ENCODE measurements around the gene PAGR1.
"Not testable (repeated sequence)": the region's sequence is repeated elsewhere in the genome, so short reads cannot be mapped to it uniquely, and the experiment has no call there.

Gene PAGR1

DNA sequence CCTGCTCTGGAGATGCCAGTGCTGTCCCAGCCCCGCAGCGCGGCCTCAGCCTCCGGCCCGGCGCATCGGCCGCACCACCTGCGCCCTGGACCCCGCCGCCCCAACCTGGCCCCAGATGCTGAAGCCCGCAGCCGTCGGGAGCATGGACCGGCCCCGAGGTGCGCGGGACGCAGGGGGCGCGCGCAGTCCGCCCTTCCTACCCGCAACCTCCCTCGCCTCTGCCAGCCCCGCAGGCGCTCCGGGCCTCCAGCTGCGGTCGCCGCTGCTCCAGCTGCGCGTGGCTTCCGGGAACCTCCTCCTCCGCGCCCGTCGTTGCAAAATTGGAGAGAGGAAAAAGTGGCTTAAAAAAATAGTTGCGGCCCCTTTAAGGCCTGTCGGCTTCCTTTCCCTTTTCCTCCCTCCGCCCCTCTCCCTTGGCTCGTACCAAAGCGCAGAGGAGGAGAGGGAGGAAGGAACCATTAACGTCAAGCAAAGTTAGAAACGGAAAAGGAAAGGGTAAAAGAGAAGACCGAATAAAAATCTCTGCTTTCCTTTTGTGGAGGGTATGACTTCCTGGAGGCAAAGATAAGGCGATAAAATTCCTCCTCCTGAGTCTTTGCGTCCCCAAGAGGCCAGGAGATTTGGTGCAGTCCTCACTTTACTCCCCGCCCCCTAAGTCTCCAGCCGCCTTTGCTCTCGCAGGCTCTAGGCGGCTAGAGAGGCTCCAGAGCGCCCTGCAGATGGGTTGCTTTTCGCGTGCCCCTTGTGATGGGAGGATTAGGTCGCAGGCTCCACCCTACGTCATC, 47.1 kb downstream of the PAGR1 start, which contains the start of gene CDIPT:
CDIPT (minus strand) TSS at position 343 of the 785 bp plus-strand sequence. CDS start 369 bp downstream, outside the sequence.
- peak; percentile 98 for DNase-seq (ENCODE audit: low read depth)
- Histone ChIP-seq H3K9ac (ENCODE audit: low read length) (peak within 1 kb of the TSS; percentile 98), H3K36me3 (ENCODE audit: control insufficient read depth, insufficient read depth, low read length, severe bottlenecking) (peaks cover 25% of the 10 kb centered on the region), H3K27me3 (replicated peaks; ENCODE audit: control insufficient read depth, insufficient read depth, low read length) (peaks cover 6% of the 10 kb centered on the region), H3K4me1 (ENCODE audit: control insufficient read depth, insufficient read depth, low read length) (peaks cover 20% of the 10 kb centered on the region), H3K4me3 (ENCODE audit: low read length) (peak within 1 kb of the TSS; percentile 99), H3K9me3 (ENCODE audit: control insufficient read depth, low read length) (no peaks in the 10 kb centered on the region)

DNA sequence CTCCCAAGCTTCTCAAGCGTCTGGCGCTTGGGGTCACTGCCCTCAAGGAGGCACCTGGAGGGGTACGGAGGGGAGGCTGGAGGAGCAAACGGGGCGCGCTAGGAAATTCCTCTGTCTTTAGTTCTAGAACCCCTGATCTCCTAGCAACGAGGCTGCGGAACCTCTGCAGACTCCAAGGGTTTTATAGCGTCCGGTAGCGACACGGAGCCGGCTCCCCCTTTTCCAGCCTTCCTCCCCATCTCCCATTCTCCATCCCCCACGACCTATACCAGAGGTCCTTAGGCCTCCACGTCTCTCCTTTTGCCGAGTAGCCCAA, 47.7 kb downstream of the PAGR1 start:
- H3K27me3 ChIP-seq (replicated peaks; ENCODE audit: control insufficient read depth, insufficient read depth, low read length) = peaks cover 6% of the 10 kb centered on the region
- peaks cover 14% of the 10 kb centered on the region for H3K4me1 ChIP-seq (ENCODE audit: control insufficient read depth, insufficient read depth, low read length)
- no peak for DNase-seq (ENCODE audit: low read depth)
- H3K4me3 ChIP-seq (ENCODE audit: low read length) = peak overlapping the region; percentile 62
- H3K36me3 ChIP-seq (ENCODE audit: control insufficient read depth, insufficient read depth, low read length, severe bottlenecking) = peaks cover 21% of the 10 kb centered on the region
- H3K9me3 ChIP-seq (ENCODE audit: control insufficient read depth, low read length) = no peaks in the 10 kb centered on the region
- H3K9ac ChIP-seq (ENCODE audit: low read length) = no peak overlapping the region

DNA sequence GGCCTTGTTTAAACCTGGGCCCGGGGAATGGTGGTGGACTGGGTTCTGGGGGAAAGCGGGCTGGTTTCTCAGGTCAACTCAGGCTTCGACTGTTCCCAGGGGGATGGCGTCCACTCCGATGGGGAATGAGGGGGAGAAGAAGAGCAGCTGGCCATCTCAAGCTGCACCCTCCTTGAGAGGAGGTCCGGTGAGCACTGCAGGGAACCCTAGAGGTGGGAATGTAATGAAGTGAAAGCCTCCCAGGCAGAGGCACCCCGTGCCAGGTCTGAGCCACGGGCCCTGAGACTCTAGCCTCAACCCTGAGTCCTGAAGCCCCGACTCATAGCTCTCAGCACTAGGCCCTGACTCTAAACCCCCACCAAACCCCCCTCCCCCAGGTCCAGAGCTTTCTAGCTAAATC, 48.3 kb downstream of the PAGR1 start:
- Histone ChIP-seq H3K27me3 (replicated peaks; ENCODE audit: control insufficient read depth, insufficient read depth, low read length) (peaks cover 6% of the 10 kb centered on the region), H3K9ac (ENCODE audit: low read length) (no peak overlapping the region), H3K4me1 (ENCODE audit: control insufficient read depth, insufficient read depth, low read length) (peaks cover 14% of the 10 kb centered on the region), H3K36me3 (ENCODE audit: control insufficient read depth, insufficient read depth, low read length, severe bottlenecking) (peaks cover 16% of the 10 kb centered on the region), H3K9me3 (ENCODE audit: control insufficient read depth, low read length) (no peaks in the 10 kb centered on the region), H3K4me3 (ENCODE audit: low read length) (no peak overlapping the region)
- no peak for DNase-seq (ENCODE audit: low read depth)

DNA sequence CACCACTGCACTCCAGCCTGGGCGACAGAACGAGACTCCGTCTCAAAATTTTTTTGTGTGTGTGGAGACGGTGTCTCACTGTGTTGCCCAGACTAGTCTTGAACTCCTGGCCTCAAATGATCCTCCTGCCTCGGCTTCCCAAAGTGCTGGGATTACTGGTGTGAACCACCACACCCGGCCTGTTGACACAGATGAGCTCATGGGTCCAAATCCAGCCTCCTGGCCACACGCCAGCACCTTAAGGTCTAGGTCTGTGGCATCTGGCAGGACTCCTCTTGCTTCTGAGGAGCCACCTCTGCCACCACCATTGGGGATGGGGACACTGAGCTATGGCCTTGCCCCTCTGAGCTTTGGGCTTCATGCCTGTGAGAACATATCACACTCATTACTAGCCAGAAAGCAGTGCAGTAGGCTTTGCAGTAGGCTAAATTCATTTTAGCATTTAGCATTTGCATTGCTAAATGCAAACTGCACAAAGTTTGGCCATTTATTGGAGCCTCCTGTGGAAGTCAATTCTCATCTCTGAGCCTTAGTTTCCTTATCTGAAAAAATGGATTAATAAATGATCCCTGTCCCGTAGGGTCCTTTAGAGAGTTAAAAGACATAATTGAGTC, 52.6 kb downstream of the PAGR1 start:
- no peak overlapping the region for H3K4me3 ChIP-seq (ENCODE audit: low read length)
- no peaks in the 10 kb centered on the region for H3K9me3 ChIP-seq (ENCODE audit: control insufficient read depth, low read length)
- H3K27me3 ChIP-seq (replicated peaks; ENCODE audit: control insufficient read depth, insufficient read depth, low read length) = peaks cover 6% of the 10 kb centered on the region
- H3K36me3 ChIP-seq (ENCODE audit: control insufficient read depth, insufficient read depth, low read length, severe bottlenecking) = no peaks in the 10 kb centered on the region
- no peak for DNase-seq (ENCODE audit: low read depth)
- no peaks in the 10 kb centered on the region for H3K4me1 ChIP-seq (ENCODE audit: control insufficient read depth, insufficient read depth, low read length)
- no peak overlapping the region for H3K9ac ChIP-seq (ENCODE audit: low read length)

DNA sequence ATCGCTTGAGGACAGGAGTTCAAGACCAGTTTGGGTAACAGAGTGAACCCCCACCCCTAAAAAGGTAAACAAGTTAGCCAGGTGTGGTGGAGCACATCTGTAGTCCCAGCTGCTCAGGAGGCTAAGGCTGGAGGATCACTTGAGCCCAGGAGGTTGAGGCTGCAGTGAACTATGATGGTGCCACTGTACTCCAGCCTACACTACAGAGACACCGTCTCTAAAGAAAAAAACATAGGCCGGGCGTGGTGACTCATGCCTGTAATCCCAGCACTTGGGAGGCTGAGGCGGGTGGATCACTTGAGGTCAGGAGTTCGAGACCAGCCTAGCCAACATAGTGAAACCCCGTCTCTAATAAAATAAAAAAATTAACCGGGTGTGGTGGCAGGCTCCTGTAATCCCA, 53.1 kb downstream of the PAGR1 start:
- not testable (repeated sequence) for DNase-seq (ENCODE audit: low read depth); H3K36me3 ChIP-seq (ENCODE audit: control insufficient read depth, insufficient read depth, low read length, severe bottlenecking); H3K9ac ChIP-seq (ENCODE audit: low read length); H3K4me3 ChIP-seq (ENCODE audit: low read length); H3K9me3 ChIP-seq (ENCODE audit: control insufficient read depth, low read length); H3K4me1 ChIP-seq (ENCODE audit: control insufficient read depth, insufficient read depth, low read length); H3K27me3 ChIP-seq (replicated peaks; ENCODE audit: control insufficient read depth, insufficient read depth, low read length)
